ENCODE results near the gene IFI35.
A peak's percentile ranks its signal among the peaks of the same experiment; 100 is the strongest.

Gene IFI35

DNA sequence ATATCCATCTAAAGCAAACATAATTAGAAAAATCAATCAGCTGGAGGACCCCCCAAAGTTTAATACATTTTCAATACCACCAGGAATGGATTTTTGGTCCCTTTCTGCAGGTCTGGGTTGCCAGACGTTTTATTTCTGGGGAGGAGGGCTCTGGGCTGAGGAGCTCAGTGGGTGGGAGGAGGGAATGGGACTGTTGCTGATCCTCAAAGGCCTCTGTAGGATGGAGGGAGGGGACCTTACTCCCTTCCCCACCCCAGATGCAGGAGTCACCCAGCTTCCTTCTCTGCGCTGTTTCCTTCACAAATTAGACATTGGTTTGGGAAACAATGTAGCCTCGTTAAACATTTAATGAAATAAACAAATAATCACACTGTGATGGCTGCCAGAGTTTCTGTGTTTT lies 25.1 kb downstream of the IFI35 start (continued):
- TF ChIP-seq, protein P1, sequence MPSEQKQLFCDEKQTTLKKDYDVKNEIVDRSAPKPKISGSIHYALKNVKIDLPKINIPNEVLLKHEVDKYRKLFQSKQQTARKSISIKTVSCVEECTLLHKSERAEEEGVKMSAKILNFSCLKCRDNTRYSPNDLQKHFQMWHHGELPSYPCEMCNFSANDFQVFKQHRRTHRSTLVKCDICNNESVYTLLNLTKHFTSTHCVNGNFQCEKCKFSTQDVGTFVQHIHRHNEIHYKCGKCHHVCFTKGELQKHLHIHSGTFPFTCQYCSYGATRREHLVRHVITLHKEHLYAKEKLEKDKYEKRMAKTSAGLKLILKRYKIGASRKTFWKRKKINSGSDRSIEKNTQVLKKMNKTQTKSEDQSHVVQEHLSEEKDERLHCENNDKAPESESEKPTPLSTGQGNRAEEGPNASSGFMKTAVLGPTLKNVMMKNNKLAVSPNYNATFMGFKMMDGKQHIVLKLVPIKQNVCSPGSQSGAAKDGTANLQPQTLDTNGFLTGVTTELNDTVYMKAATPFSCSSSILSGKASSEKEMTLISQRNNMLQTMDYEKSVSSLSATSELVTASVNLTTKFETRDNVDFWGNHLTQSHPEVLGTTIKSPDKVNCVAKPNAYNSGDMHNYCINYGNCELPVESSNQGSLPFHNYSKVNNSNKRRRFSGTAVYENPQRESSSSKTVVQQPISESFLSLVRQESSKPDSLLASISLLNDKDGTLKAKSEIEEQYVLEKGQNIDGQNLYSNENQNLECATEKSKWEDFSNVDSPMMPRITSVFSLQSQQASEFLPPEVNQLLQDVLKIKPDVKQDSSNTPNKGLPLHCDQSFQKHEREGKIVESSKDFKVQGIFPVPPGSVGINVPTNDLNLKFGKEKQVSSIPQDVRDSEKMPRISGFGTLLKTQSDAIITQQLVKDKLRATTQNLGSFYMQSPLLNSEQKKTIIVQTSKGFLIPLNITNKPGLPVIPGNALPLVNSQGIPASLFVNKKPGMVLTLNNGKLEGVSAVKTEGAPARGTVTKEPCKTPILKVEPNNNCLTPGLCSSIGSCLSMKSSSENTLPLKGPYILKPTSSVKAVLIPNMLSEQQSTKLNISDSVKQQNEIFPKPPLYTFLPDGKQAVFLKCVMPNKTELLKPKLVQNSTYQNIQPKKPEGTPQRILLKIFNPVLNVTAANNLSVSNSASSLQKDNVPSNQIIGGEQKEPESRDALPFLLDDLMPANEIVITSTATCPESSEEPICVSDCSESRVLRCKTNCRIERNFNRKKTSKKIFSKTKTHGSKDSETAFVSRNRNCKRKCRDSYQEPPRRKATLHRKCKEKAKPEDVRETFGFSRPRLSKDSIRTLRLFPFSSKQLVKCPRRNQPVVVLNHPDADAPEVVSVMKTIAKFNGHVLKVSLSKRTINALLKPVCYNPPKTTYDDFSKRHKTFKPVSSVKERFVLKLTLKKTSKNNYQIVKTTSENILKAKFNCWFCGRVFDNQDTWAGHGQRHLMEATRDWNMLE (tag by site-specific recombination; conservative IDR thresholded peaks at IDR 0.05; ENCODE audit: low read depth), result no peak
- TF ChIP-seq BCL11A (tag by site-specific recombination; IDR thresholded peaks at IDR 0.05; ENCODE audit: low read depth) (no peak), ZNF311 (tag by site-specific recombination; IDR thresholded peaks at IDR 0.05; ENCODE audit: borderline replicate concordance) (no peak), ZNF175 (tag by site-specific recombination; IDR thresholded peaks at IDR 0.05) (no peak)
- TF ChIP-seq, protein P2, sequence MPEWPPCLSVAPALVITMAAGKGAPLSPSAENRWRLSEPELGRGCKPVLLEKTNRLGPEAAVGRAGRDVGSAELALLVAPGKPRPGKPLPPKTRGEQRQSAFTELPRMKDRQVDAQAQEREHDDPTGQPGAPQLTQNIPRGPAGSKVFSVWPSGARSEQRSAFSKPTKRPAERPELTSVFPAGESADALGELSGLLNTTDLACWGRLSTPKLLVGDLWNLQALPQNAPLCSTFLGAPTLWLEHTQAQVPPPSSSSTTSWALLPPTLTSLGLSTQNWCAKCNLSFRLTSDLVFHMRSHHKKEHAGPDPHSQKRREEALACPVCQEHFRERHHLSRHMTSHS (tag by site-specific recombination; IDR thresholded peaks at IDR 0.05), result no peak

DNA sequence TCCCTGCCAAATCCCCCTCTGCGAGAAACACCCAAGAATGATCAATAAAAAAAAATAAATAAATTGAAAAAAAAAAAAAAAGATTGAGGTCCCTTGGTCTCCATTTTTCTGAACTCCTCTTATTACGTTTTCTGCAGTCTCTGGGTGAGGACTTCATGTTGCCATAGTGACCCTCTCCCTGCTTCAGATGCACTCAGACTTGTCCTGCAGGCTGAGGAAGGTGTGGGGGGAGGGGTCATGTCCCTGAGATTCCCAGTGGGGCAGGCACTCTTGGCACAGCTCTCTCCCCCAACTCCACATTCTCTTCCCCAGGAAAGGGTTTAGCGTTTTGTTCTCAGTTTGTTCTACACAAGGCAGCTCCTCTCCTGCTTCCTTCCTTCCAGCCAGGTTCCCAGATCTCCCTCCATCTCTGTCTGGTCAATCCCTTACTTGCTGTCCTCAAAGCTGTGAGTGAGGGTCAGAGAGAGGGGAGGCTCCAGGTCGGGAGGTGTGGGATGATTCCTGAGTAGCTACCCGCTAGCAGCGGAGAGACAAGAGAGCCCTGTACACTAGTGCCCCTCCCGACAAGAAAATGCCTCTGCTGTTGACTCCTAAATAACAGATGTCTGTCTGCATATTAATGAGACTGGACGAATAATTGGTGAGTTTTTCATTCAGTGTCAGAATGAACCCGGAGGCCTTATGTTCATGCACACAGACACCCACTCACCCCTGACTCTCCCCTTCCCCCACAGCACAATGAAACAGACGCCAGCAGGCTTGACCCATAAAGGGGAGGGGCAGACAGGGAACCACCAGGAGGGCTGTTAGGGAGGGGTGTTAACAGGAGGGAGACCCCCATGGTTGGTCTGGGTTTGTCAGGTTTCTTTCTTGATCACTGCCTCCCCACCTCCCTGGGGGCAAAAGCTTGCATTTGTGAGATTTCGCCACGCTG lies 27.6 kb downstream of the IFI35 start:
- ChIA-PET POLR2A (interaction anchor here (0.8 to 1.8 kb wide), 2 partner anchors 10 to 282 kb away, joined by 4 to 7 read pairs; no protein-coding TSS in a partner anchor), CTCF (interaction anchor here (0.5 to 1.1 kb wide), 4 partner anchors 9 to 192 kb away, joined by 3 read pairs; partner anchors contain the start of gene RPL27)
- Histone ChIP-seq H3K27ac (ENCODE audit: extremely low read depth, low read depth, low read length) (no peak overlapping the region), H3K36me3 (ENCODE audit: control insufficient read depth in 2 of 2, insufficient read depth in 1 of 2, low read length in 2 of 2) (peaks cover 0 to 3% of the 10 kb centered on the region in 2 experiments; a peak in 2 of 3 replicates), H3K4me1 (ENCODE audit: control insufficient read depth, insufficient read depth, low read length) (peaks cover 2% of the 10 kb centered on the region; the same call in 1 of the 2 replicates), H3K9me3 (ENCODE audit: control insufficient read depth, insufficient read depth, low read depth, low read length) (no peaks in the 10 kb centered on the region), H3K4me3 (ENCODE audit: low read depth, low read length) (no peak overlapping the region)
- TF ChIP-seq ZNF341 (tag by site-specific recombination; IDR thresholded peaks at IDR 0.05; ENCODE audit: low read depth) (peak; percentile 14; the same call in 1 of the 2 replicates), GLIS2 (tag by site-specific recombination; IDR thresholded peaks at IDR 0.05) (0 out of 2 replicates have a peak, but pooled peaks have one; percentile 14), ZBTB17 (tag by site-specific recombination; IDR thresholded peaks at IDR 0.05) (peak; percentile 73)
- TF ChIP-seq, protein P3, sequence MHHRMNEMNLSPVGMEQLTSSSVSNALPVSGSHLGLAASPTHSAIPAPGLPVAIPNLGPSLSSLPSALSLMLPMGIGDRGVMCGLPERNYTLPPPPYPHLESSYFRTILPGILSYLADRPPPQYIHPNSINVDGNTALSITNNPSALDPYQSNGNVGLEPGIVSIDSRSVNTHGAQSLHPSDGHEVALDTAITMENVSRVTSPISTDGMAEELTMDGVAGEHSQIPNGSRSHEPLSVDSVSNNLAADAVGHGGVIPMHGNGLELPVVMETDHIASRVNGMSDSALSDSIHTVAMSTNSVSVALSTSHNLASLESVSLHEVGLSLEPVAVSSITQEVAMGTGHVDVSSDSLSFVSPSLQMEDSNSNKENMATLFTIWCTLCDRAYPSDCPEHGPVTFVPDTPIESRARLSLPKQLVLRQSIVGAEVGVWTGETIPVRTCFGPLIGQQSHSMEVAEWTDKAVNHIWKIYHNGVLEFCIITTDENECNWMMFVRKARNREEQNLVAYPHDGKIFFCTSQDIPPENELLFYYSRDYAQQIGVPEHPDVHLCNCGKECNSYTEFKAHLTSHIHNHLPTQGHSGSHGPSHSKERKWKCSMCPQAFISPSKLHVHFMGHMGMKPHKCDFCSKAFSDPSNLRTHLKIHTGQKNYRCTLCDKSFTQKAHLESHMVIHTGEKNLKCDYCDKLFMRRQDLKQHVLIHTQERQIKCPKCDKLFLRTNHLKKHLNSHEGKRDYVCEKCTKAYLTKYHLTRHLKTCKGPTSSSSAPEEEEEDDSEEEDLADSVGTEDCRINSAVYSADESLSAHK (tag by site-specific recombination; IDR thresholded peaks at IDR 0.05), result no peak

DNA sequence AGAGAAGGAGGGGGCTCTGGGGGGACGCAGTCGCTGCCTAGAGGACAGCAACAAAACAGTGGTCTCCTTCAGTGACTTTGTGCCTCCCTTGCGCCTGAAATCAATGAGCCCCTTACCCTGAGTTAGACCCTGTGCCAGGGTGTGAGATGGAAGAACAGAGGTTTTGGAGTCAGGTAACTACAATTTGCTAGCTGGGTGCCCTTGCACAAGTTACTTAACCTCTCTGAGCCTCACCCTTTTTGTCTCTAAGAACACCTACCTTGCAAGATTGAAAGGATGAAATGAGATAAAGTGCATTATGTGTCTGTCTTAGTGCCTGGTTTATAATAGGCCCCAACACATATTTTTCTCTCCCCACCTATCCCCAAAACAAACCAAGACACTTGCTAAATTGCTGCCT lies 28.3 kb downstream of the IFI35 start:
- peaks cover 2% of the 10 kb centered on the region; the same call in 1 of the 2 replicates for H3K4me1 ChIP-seq (ENCODE audit: control insufficient read depth, insufficient read depth, low read length)
- peaks cover 0 to 3% of the 10 kb centered on the region in 2 experiments; a peak in 2 of 3 replicates for H3K36me3 ChIP-seq (ENCODE audit: control insufficient read depth in 2 of 2, insufficient read depth in 1 of 2, low read length in 2 of 2)
- no peak overlapping the region for H3K4me3 ChIP-seq (ENCODE audit: low read depth, low read length)
- TF ChIP-seq ZNF157 (tag by site-specific recombination; IDR thresholded peaks at IDR 0.05), result no peak
- TF ChIP-seq ZFP41 (tag by site-specific recombination; IDR thresholded peaks at IDR 0.05; ENCODE audit: borderline replicate concordance), result no peak
- TF ChIP-seq ZNF610 (tag by site-specific recombination; IDR thresholded peaks at IDR 0.05; ENCODE audit: borderline replicate concordance), result no peak
- 0 out of 2 replicates have a peak, but pooled peaks have one; percentile 83 for TF ChIP-seq ZNF768 (tag by site-specific recombination; IDR thresholded peaks at IDR 0.05)
- TF ChIP-seq, protein P4, sequence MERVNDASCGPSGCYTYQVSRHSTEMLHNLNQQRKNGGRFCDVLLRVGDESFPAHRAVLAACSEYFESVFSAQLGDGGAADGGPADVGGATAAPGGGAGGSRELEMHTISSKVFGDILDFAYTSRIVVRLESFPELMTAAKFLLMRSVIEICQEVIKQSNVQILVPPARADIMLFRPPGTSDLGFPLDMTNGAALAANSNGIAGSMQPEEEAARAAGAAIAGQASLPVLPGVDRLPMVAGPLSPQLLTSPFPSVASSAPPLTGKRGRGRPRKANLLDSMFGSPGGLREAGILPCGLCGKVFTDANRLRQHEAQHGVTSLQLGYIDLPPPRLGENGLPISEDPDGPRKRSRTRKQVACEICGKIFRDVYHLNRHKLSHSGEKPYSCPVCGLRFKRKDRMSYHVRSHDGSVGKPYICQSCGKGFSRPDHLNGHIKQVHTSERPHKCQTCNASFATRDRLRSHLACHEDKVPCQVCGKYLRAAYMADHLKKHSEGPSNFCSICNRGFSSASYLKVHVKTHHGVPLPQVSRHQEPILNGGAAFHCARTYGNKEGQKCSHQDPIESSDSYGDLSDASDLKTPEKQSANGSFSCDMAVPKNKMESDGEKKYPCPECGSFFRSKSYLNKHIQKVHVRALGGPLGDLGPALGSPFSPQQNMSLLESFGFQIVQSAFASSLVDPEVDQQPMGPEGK (tag by site-specific recombination; IDR thresholded peaks at IDR 0.05), result peak; percentile 45
- POLR2A ChIA-PET, result interaction anchor here (0.9 to 1.8 kb wide), 2 partner anchors 10 to 37 kb away, joined by 3 to 7 read pairs; no protein-coding TSS in a partner anchor
- H3K9me3 ChIP-seq (ENCODE audit: control insufficient read depth, insufficient read depth, low read depth, low read length), result no peaks in the 10 kb centered on the region
- CTCF ChIA-PET, result interaction anchor here (1.1 kb wide), 1 partner anchor 10 kb away, joined by 3 read pairs; no protein-coding TSS in a partner anchor
- H3K27ac ChIP-seq (ENCODE audit: extremely low read depth, low read depth, low read length), result no peak overlapping the region

Measured in HEK293 (cell line).